ENCODE data around the gene MSLN.

The MSLN gene

DNA sequence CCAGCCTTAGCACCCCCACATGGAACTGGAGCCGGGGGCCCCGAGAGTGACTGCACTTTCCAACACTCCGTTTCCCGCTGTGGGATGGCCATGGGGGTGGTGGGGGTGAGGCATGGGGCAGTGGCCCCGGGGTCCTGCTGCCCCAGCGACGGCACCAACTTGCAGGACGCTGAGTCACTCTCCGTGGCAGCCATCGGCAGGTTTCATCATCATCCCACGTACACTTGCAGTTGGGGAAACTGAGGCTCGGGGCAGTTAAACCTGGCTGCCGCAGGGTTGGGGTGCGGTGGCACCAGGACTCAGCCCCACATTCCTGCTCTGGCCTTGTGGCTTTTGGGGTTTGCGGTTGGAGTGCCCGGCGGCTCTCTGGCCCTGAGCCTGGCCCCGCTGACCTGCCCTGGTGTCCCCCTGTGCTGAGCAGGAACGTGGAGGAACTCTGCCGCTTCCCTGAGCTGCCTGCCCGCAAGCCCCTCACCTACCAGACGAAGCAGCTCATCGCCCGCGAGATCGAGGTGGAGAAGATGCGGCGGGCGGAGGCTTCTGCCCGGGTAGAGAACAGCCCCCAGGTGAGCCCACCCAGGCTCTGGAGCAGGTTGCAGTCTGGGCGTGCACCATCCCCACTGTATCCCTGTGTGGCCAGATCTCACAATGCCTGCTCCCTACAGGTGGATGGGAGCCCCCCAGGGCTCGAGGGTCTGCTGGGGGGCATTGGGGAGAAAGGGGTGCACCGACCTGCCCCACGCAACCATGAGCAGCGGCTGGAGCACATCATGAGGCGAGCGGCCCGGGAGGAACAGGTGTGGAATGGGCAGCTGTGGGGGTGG is 36.0 kb downstream of the MSLN start:
- H3K4me1 ChIP-seq (ENCODE audit: insufficient read depth, low read length, severe bottlenecking) = no peaks in the 10 kb centered on the region
- TF ChIP-seq, protein P1, sequence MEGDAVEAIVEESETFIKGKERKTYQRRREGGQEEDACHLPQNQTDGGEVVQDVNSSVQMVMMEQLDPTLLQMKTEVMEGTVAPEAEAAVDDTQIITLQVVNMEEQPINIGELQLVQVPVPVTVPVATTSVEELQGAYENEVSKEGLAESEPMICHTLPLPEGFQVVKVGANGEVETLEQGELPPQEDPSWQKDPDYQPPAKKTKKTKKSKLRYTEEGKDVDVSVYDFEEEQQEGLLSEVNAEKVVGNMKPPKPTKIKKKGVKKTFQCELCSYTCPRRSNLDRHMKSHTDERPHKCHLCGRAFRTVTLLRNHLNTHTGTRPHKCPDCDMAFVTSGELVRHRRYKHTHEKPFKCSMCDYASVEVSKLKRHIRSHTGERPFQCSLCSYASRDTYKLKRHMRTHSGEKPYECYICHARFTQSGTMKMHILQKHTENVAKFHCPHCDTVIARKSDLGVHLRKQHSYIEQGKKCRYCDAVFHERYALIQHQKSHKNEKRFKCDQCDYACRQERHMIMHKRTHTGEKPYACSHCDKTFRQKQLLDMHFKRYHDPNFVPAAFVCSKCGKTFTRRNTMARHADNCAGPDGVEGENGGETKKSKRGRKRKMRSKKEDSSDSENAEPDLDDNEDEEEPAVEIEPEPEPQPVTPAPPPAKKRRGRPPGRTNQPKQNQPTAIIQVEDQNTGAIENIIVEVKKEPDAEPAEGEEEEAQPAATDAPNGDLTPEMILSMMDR (IDR thresholded peaks at IDR 0.05; ENCODE audit: low read length) = no peak
- no peak for TF ChIP-seq EZH2 (IDR thresholded peaks at IDR 0.05; ENCODE audit: borderline replicate concordance, low read length)
- no peaks in the 10 kb centered on the region for H3K9me2 ChIP-seq (ENCODE audit: low read depth, low read length)
- peaks cover 42% of the 10 kb centered on the region for H3K36me3 ChIP-seq (ENCODE audit: insufficient read depth, low read length)
- no peaks in the 10 kb centered on the region for H3K9me3 ChIP-seq (ENCODE audit: low read length)
- no peak overlapping the region for H3K4me2 ChIP-seq (ENCODE audit: low read length)
- H2AFZ ChIP-seq (ENCODE audit: low read length) = no peak overlapping the region
- H3K27me3 ChIP-seq (ENCODE audit: insufficient read depth, low read length) = peaks cover 4% of the 10 kb centered on the region; the same call in 1 of the 2 replicates
- no peak overlapping the region for H3K9ac ChIP-seq (ENCODE audit: low read length)
- H3K27ac ChIP-seq (ENCODE audit: low read depth, low read length, poor library complexity, severe bottlenecking) = no peak overlapping the region
- H3F3A ChIP-seq (ENCODE audit: insufficient read depth, low read length) = no peaks in the 10 kb centered on the region
- no peaks in the 10 kb centered on the region for H3K79me2 ChIP-seq (ENCODE audit: insufficient read depth, low read length)
- no peaks in the 10 kb centered on the region for H4K20me1 ChIP-seq (ENCODE audit: insufficient read depth, low read length)
- no peak overlapping the region for H3K4me3 ChIP-seq (ENCODE audit: low read depth, low read length, poor library complexity, severe bottlenecking)

DNA sequence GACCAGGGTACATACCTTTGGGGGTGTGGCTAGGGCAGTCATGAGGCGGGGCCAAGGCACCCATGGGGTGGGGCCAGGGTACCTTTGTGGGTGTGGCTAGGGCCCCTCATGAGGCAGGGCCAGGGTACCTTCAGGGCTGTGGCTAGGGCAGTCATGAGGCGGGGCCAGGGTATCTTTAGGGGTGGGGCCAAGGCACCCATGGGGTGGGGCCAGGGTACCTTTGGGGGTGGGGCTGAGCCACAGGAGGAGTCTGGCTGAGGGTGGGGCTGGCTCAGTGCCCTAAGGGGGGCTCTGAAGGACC is 36.5 kb downstream of the MSLN start:
- H3F3A ChIP-seq (ENCODE audit: insufficient read depth, low read length) = no peaks in the 10 kb centered on the region
- H3K4me2 ChIP-seq (ENCODE audit: low read length) = no peak overlapping the region
- peaks cover 36% of the 10 kb centered on the region for H3K36me3 ChIP-seq (ENCODE audit: insufficient read depth, low read length)
- no peak for TF ChIP-seq EZH2 (IDR thresholded peaks at IDR 0.05; ENCODE audit: borderline replicate concordance, low read length)
- TF ChIP-seq, protein P1 (IDR thresholded peaks at IDR 0.05; ENCODE audit: low read length) = no peak
- no peak overlapping the region for H2AFZ ChIP-seq (ENCODE audit: low read length)
- no peaks in the 10 kb centered on the region for H3K79me2 ChIP-seq (ENCODE audit: insufficient read depth, low read length)
- peaks cover 5% of the 10 kb centered on the region; the same call in 1 of the 2 replicates for H3K27me3 ChIP-seq (ENCODE audit: insufficient read depth, low read length)
- H3K9me2 ChIP-seq (ENCODE audit: low read depth, low read length) = no peaks in the 10 kb centered on the region
- no peak overlapping the region for H3K9ac ChIP-seq (ENCODE audit: low read length)
- no peaks in the 10 kb centered on the region for H3K4me1 ChIP-seq (ENCODE audit: insufficient read depth, low read length, severe bottlenecking)
- no peaks in the 10 kb centered on the region for H3K9me3 ChIP-seq (ENCODE audit: low read length)
- H3K27ac ChIP-seq (ENCODE audit: low read depth, low read length, poor library complexity, severe bottlenecking) = no peak overlapping the region
- H4K20me1 ChIP-seq (ENCODE audit: insufficient read depth, low read length) = no peaks in the 10 kb centered on the region
- H3K4me3 ChIP-seq (ENCODE audit: low read depth, low read length, poor library complexity, severe bottlenecking) = no peak overlapping the region

DNA sequence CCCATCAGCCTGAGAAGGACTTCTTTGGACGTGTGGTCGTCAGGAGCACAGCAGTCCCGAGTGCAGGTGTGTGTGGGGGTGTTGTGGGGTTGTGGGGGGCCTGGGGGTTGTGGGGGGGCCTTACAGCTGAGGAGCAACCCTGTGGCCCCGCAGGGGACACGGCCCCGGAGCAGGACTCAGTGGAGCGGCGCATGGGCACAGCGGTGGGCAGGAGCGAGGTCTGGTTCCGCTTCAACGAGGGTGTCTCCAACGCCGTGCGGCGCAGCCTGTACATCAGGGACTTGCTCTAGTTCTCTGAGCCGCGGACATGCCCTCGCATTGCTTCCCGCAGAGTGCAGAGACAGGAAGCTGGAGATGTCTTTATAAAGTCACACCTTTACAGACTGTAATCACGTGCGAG is 37.2 kb downstream of the MSLN start:
- Histone ChIP-seq H3K27me3 (ENCODE audit: insufficient read depth, low read length) (peaks cover 11% of the 10 kb centered on the region; the same call in 1 of the 2 replicates), H3K4me2 (ENCODE audit: low read length) (no peak overlapping the region), H2AFZ (ENCODE audit: low read length) (no peak overlapping the region), H3F3A (ENCODE audit: insufficient read depth, low read length) (no peaks in the 10 kb centered on the region), H3K27ac (ENCODE audit: low read depth, low read length, poor library complexity, severe bottlenecking) (no peak overlapping the region), H3K79me2 (ENCODE audit: insufficient read depth, low read length) (no peaks in the 10 kb centered on the region), H3K4me3 (ENCODE audit: low read depth, low read length, poor library complexity, severe bottlenecking) (no peak overlapping the region), H3K9me2 (ENCODE audit: low read depth, low read length) (no peaks in the 10 kb centered on the region), H4K20me1 (ENCODE audit: insufficient read depth, low read length) (no peaks in the 10 kb centered on the region), H3K9me3 (ENCODE audit: low read length) (no peaks in the 10 kb centered on the region), H3K4me1 (ENCODE audit: insufficient read depth, low read length, severe bottlenecking) (no peaks in the 10 kb centered on the region), H3K36me3 (ENCODE audit: insufficient read depth, low read length) (peaks cover 30% of the 10 kb centered on the region), H3K9ac (ENCODE audit: low read length) (no peak overlapping the region)
- TF ChIP-seq, protein P1 (IDR thresholded peaks at IDR 0.05; ENCODE audit: low read length) = no peak
- TF ChIP-seq EZH2 (IDR thresholded peaks at IDR 0.05; ENCODE audit: borderline replicate concordance, low read length) = no peak

All from OCI-LY1 (cell line).